GM19372 (cell line): Measurements from ENCODE around the gene ADGRD2.

Source experiments
- ATAC-seq: cut with Tn5 transposase; IDR thresholded peaks from one replicate; pipeline ENCODE4 v1.9.1; 2021; ENCODE audit warnings: mild to moderate bottlenecking, low read depth, moderate library complexity; ENCODE audit not compliant: unreplicated experiment

ADGRD2 gene

GRCh38 chr9:124506931-124507879 lies 57.0 kb downstream of the ADGRD2 start, which contains the start of gene NR5A1:
Gene NR5A1, minus strand, starts transcription at chr9:124507399. Its CDS starts 4,004 bp downstream, at chr9:124503395.
- ATAC-seq = no peak

DNA sequence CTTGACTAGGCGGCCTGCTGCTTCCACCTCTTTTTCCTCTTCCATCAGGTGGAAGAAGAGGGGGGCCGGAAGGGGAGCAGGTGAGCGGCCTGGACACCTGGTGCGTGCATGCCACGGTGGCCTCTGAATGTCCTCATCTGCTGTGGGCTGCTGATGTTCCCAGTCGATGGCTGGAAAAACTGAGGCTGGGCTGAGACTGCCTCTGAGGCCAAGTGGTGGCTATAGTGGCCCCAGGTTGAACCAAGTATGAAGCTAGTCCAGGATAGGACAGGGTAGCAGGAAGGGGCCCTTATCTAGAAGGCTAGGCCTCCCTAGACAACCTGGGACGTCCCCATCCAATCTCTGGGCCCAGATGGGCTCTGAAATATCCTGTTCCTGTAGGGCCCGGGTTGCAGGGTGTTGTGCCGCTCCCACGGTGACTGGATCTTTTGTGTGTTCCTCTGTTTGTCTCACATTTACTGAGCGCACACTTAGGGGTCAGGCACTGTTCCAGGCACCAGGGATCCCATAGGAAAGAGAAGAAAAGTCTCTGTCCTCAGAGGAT lies 57.7 kb downstream of the ADGRD2 start:
- ATAC-seq = no peak

GRCh38 chr9:124510650-124511425 lies 60.6 kb downstream of the ADGRD2 start:
- no peak for ATAC-seq

GRCh38 chr9:124511426-124511840 lies 61.2 kb downstream of the ADGRD2 start:
- no peak for ATAC-seq

DNA sequence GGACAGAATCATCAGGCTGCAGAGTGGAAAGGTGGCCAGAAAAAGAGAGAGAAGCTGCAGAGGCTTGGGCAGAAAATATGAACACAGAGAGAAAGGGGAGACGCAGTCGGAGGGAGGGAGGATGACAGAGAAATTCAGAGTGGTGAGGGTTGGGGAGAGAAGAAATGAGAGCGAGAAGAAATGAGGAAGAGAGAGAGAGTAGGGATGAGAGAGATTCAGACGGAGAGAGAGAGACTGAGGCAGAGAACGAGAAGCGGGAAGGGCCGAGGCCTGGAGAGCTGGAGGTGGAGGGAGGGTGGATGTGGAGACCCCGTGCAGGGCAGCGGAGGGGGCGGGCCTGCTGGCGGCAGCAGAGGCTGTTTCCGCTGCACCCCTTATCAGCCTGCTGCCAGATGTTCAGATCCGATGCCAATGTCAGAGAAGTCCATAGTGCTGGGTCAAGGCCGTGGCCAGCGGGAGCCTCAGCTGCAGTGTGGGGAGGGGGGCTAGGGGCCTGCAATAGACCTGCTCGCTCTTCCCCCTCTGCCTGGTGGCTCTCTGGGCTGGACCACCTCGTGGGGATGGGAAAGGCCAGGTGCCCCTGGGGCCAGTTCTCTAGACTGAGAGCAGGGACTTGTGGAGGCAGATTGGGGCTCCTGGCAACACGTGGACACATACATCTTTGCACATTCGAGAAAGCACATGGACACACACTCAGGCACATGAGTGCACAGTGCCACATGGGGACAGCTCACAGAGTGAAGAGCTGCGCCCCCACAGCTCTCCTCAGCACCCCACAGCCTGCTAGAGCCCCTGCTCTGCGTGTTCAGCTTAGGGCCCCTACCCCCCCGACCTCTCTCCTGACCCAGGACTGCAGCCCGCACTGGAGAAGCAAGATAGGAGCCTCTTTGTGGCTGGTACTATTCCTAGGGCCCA lies 61.9 kb downstream of the ADGRD2 start:
- no peak for ATAC-seq

- no peak for ATAC-seq
Measured at GRCh38 chr9:124512806-124513204, 62.6 kb downstream of the ADGRD2 start.

- no peak for ATAC-seq
Measured at GRCh38 chr9:124513376-124513994, 63.2 kb downstream of the ADGRD2 start.

GRCh38 chr9:124514125-124514524 lies 63.9 kb downstream of the ADGRD2 start:
- ATAC-seq = no peak

- ATAC-seq = no peak
Measured at GRCh38 chr9:124514874-124515273, 64.6 kb downstream of the ADGRD2 start.

- ATAC-seq = no peak
Measured at GRCh38 chr9:124517600-124517999, 67.3 kb downstream of the ADGRD2 start.

- ATAC-seq = no peak
Measured at GRCh38 chr9:124518116-124518515, 67.9 kb downstream of the ADGRD2 start.

DNA sequence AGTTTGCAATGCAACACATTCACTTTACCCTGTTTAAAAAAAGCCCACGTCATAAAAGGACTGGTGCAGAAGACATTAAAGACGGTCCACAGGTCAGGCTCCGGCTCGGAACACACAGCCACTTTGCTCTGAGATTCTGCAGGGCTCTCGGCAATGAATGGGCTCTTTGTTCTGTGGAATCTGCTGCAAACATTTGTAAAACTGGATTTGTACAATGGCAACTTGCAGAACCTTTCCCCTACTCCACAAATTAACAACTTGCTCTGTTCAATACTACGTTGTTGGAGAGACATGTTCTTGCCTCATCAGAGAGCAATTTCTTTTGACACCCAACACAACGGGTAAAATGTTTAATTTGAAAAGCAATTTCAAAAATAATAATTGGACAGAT lies 70.0 kb downstream of the ADGRD2 start:
- ATAC-seq = no peak

GRCh38 chr9:124521142-124521541 lies 70.9 kb downstream of the ADGRD2 start:
- no peak for ATAC-seq

GRCh38 chr9:124522121-124523098 lies 72.2 kb downstream of the ADGRD2 start:
- ATAC-seq = no peak

- no peak for ATAC-seq
Measured at GRCh38 chr9:124526174-124526573, 75.9 kb downstream of the ADGRD2 start.

DNA sequence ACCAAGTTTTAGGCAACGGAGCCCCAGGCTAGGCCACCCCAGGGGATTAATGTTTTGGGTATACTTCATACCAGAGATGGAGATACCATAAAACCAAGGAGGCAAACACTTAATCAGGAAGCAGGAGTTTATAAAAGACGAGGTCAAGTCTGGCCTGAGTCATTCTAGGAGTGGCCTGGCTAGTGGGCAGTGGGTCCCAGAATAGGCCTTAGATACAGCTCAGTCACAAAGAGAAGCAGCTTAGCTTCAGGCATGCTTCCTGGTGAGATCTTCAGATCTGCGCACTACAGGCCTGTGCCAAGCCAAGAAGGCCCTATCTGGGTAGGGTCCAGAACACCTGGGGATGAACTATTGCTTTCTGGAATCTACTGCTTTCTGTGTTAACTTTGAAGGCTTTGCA lies 77.5 kb downstream of the ADGRD2 start:
- no peak for ATAC-seq
